Caco-2 (cell line): ENCODE results near the gene OR10G7. TPM values are rescaled to one million over a fixed set of nuclear protein-coding genes. Genes with fewer than 3 reads are reported as not detected.

ENCODE experiments used
- BruUV-seq: library from RNA; stranded (reverse); fragments of 400-500 nt; replicated peaks from 2 replicates; lab custom pipeline; 2021; lab: Mats Ljungman, UMichigan
- CTCF ChIA-PET: fragments of 300-600 bp; sonication (Branson Sonifier 250); formaldehyde crosslinking; loops from one replicate; lab custom pipeline; 2022; ENCODE audit warnings: antibody characterized with exemption; lab: Charles Lee
- POLR2A ChIA-PET: fragments of 300-600 bp; sonication (Branson Sonifier 250); formaldehyde crosslinking; loops from one replicate; lab custom pipeline; 2022; ENCODE audit warnings: antibody characterized with exemption; lab: Charles Lee
- DNase-seq, 2 experiments: peaks; one replicate each; pipeline versions ENCODE4 v3.0.0 to v3.0.0-alpha.2; 2020 to 2022
- H3K27me3 ChIP-seq: replicated peaks from 2 replicates; pipeline ENCODE4 v1.6.0; 2011; ENCODE audit warnings: low read length; ENCODE audit not compliant: control insufficient read depth, insufficient read depth
- H3K36me3 ChIP-seq: 2 replicates; pipeline ENCODE4 v1.5.1; 2011; ENCODE audit warnings: low read length; ENCODE audit not compliant: control insufficient read depth, insufficient read depth
- H3K4me1 ChIP-seq: fragments of 250-450 bp; sonication (Bioruptor Pico); 2 replicates; pipeline ENCODE4 v1.5.1; 2020; ENCODE audit warnings: mild to moderate bottlenecking
- H3K4me3 ChIP-seq: 2 replicates; pipeline ENCODE4 v1.5.1; 2011; ENCODE audit warnings: low read depth, mild to moderate bottlenecking, control low read depth, low read length
- H3K9me3 ChIP-seq: fragments of 250-450 bp; sonication (Bioruptor Pico); 2 replicates; pipeline ENCODE4 v1.5.1; 2020; ENCODE audit warnings: mild to moderate bottlenecking, moderate library complexity
- H3K27ac Mint-ChIP-seq: one replicate; pipeline ENCODE4 v1.8.0; 2022; ENCODE audit warnings: mixed read lengths; ENCODE audit not compliant: unreplicated experiment
- H3K27me3 Mint-ChIP-seq: one replicate; pipeline ENCODE4 v1.8.0; 2022; ENCODE audit warnings: mixed read lengths; ENCODE audit not compliant: insufficient read depth, unreplicated experiment
- H3K36me3 Mint-ChIP-seq: one replicate; pipeline ENCODE4 v1.8.0; 2022; ENCODE audit warnings: mild to moderate bottlenecking, mixed read lengths; ENCODE audit not compliant: insufficient read depth, unreplicated experiment
- H3K4me1 Mint-ChIP-seq: one replicate; pipeline ENCODE4 v1.8.0; 2022; ENCODE audit warnings: low read depth, mixed read lengths; ENCODE audit not compliant: unreplicated experiment
- H3K4me3 Mint-ChIP-seq: one replicate; pipeline ENCODE4 v1.8.0; 2022; ENCODE audit warnings: mild to moderate bottlenecking, moderate library complexity, mixed read lengths; ENCODE audit not compliant: unreplicated experiment
- H3K9me3 Mint-ChIP-seq: one replicate; pipeline ENCODE4 v1.8.0; 2022; ENCODE audit warnings: mixed read lengths; ENCODE audit not compliant: unreplicated experiment
- intact Hi-C: fragments of 100-400 bp; cut with micrococcal nuclease; formaldehyde crosslinking; loops from one replicate; pipeline ENCODE4 v1.10.0; 2022; ENCODE audit not compliant: unreplicated experiment
- total RNA-seq: library from RNA; stranded (reverse); gene quantifications from 2 replicates; pipeline ENCODE4 v1.2.3, GENCODE V29; 2022
- TF ChIP-seq, protein P1 (sequence below), 2 experiments: fragments of 200-600 bp in 1 of 2; IDR thresholded peaks; 1 replicate in 1 of 2; 2 replicates in 1 of 2; pipeline versions ENCODE4 v1.5.1 to v1.8.0; 2011 to 2022; ENCODE audit warnings: antibody characterized with exemption in 1 of 2, control low read depth in 1 of 2, inconsistent platforms in 1 of 2, low read depth in 1 of 2, low read length in 1 of 2, mild to moderate bottlenecking in 1 of 2, moderate library complexity in 1 of 2; ENCODE audit not compliant: insufficient read depth in 1 of 2, severe bottlenecking in 1 of 2, unreplicated experiment in 1 of 2

OR10G7 gene
- total RNA-seq, 1 experiment from 2014 or later = not detected

GRCh38 chr11:123995119-123995518, 46.0 kb downstream of the OR10G7 start, which contains the start of gene OR10G6:
TSS of gene OR10G6 (minus strand) at chr11:123995161. CDS start at chr11:123995161, 0 bp downstream.
- Mint-ChIP-seq H3K27me3 (peaks cover 3% of the 10 kb centered on the region), H3K9me3 (no peaks in the 10 kb centered on the region), H3K4me1 (no peaks in the 10 kb centered on the region), H3K4me3 (no peak within 1 kb of the TSS), H3K36me3 (no peaks in the 10 kb centered on the region), H3K27ac (no peak within 1 kb of the TSS)
- intact Hi-C loops = no loop called here
- BruUV-seq = no TSS peak
- DNase-seq = no peak
- TF ChIP-seq, protein P1, sequence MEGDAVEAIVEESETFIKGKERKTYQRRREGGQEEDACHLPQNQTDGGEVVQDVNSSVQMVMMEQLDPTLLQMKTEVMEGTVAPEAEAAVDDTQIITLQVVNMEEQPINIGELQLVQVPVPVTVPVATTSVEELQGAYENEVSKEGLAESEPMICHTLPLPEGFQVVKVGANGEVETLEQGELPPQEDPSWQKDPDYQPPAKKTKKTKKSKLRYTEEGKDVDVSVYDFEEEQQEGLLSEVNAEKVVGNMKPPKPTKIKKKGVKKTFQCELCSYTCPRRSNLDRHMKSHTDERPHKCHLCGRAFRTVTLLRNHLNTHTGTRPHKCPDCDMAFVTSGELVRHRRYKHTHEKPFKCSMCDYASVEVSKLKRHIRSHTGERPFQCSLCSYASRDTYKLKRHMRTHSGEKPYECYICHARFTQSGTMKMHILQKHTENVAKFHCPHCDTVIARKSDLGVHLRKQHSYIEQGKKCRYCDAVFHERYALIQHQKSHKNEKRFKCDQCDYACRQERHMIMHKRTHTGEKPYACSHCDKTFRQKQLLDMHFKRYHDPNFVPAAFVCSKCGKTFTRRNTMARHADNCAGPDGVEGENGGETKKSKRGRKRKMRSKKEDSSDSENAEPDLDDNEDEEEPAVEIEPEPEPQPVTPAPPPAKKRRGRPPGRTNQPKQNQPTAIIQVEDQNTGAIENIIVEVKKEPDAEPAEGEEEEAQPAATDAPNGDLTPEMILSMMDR (IDR thresholded peaks at IDR 0.05; ENCODE audit: insufficient read depth in 1 of 2, low read depth in 1 of 2, low read length in 1 of 2, severe bottlenecking in 1 of 2, unreplicated experiment in 1 of 2) = no peak
- H3K27me3 ChIP-seq = 0 out of 2 replicates have a peak, but pooled peaks cover 2% of the 10 kb centered on the region
- CTCF ChIA-PET = no interaction called here
- POLR2A ChIA-PET = no interaction called here
- H3K4me1 ChIP-seq = peaks cover 8% of the 10 kb centered on the region; the same call in 1 of the 2 replicates
- H3K4me3 ChIP-seq = no peak within 1 kb of the TSS
- H3K9me3 ChIP-seq = no peaks in the 10 kb centered on the region
- no peaks in the 10 kb centered on the region for H3K36me3 ChIP-seq

Other genes with a start within 250 kb of the OR10G7 start
- not detected in 2 replicates for gene OR6M1, start 235.0 kb downstream of the OR10G7 start, total RNA-seq
- not detected in 2 replicates for gene TMEM225, start 155.7 kb downstream of the OR10G7 start, total RNA-seq
- not detected in 2 replicates for gene OR8D4, start 139.2 kb downstream of the OR10G7 start, total RNA-seq
- not detected in 2 replicates for gene OR4D5, start 101.7 kb downstream of the OR10G7 start, total RNA-seq
- not detected in 2 replicates for gene OR6T1, start 97.5 kb downstream of the OR10G7 start, total RNA-seq
- gene OR10S1, start 63.5 kb downstream of the OR10G7 start, total RNA-seq = not detected in 2 replicates
- not detected in 2 replicates for gene OR10G6, start 46.2 kb downstream of the OR10G7 start, total RNA-seq
- not detected in 2 replicates for gene OR10G4, start 28.3 kb downstream of the OR10G7 start, total RNA-seq
- gene OR10G9, start 18.3 kb downstream of the OR10G7 start, total RNA-seq = not detected in 2 replicates
- not detected in 2 replicates for gene OR10G8, start 14.5 kb downstream of the OR10G7 start, total RNA-seq
- gene VWA5A, start 74.1 kb upstream of the OR10G7 start, total RNA-seq = 1.3 and 1.6 TPM in 2 replicates
- not detected in 2 replicates for gene OR10D3, start 142.0 kb upstream of the OR10G7 start, total RNA-seq
- not detected in 2 replicates for gene OR8G1, start 199.8 kb upstream of the OR10G7 start, total RNA-seq
- gene OR8G5, start 215.1 kb upstream of the OR10G7 start, total RNA-seq = not detected in 2 replicates